Heart right ventricle (tissue), 16 donors: Measurements from ENCODE around the gene CARS2. TPM values are rescaled to one million over a fixed set of nuclear protein-coding genes. Genes with fewer than 3 reads are reported as not detected.

Source experiments
- ATAC-seq, 8 donors: fragments of 200-7000 bp; cut with Tn5 transposase; one replicate each; pipeline ENCODE4 v1.9.1; 2020; ENCODE audit warnings: mild to moderate bottlenecking in 8 of 8, moderate library complexity in 8 of 8, moderate number of reproducible peaks in 1 of 8
- DNase-seq, 2 donors: peaks; one replicate each; pipeline ENCODE4 v3.0.0-alpha.2; 2020
- H3K27ac ChIP-seq, 10 donors: fragments of 200-600 bp; sonication (generic) in 2 of 10; one replicate each; pipeline versions ENCODE4 v1.5.0 to v1.8.0; 2020 to 2022; ENCODE audit warnings: mild to moderate bottlenecking in 3 of 10
- H3K27me3 ChIP-seq, 7 donors: fragments of 200-600 bp; one replicate each; pipeline ENCODE4 v1.8.0; 2021 to 2022; ENCODE audit warnings: mild to moderate bottlenecking in 2 of 7
- H3K36me3 ChIP-seq, 9 donors: fragments of 200-600 bp; sonication (generic) in 1 of 9; one replicate each; pipeline versions ENCODE4 v1.5.0 to v1.8.0; 2020 to 2022; ENCODE audit warnings: mild to moderate bottlenecking in 2 of 9
- H3K4me1 ChIP-seq, 9 donors: fragments of 200-600 bp; sonication (generic) in 1 of 9; one replicate each; pipeline versions ENCODE4 v1.5.0 to v1.8.0; 2020 to 2022; ENCODE audit warnings: mild to moderate bottlenecking in 4 of 9
- H3K4me3 ChIP-seq, 10 donors: fragments of 200-600 bp; sonication (generic) in 2 of 10; one replicate each; pipeline versions ENCODE4 v1.5.0 to v1.8.0; 2020 to 2022; ENCODE audit warnings: mild to moderate bottlenecking in 7 of 10, moderate library complexity in 2 of 10
- H3K9me3 ChIP-seq, 11 donors: fragments of 200-600 bp in 10 of 11; sonication (generic) in 2 of 11; one replicate each; pipeline versions ENCODE4 v1.5.0 to v1.8.0; 2013 to 2022; ENCODE audit warnings: mild to moderate bottlenecking in 2 of 11, control low read depth in 1 of 11, moderate library complexity in 1 of 11
- WGBS, 2 donors: extraction: QIAGEN DNeasy Blood & Tissue Kit; methylation state at CpG; one replicate each; pipeline ENCODE4 v1.1.7; 2013; ENCODE audit warnings: inconsistent platforms in 1 of 2; 5-methylcytosine and 5-hydroxymethylcytosine counted together
- intact Hi-C, 10 donors: fragments of 100-400 bp; cut with DNase I; formaldehyde crosslinking; loops; one replicate each; pipeline versions ENCODE4 v1.11.1 to v1.14.2; 2022
- polyA plus RNA-seq, 2 donors: library from polyadenylated mRNA; stranded (reverse); fragments of 200-250 nt; gene quantifications; one replicate each; pipeline ENCODE4 v1.2.3, GENCODE V29; 2013
- total RNA-seq, 10 donors: library from RNA; stranded (reverse); fragmentation: NEBNext Ultra II Directional in 3 of 10; extraction: Animal tissue kit (Norgen Biotek cat#: 25700) in 3 of 10; gene quantifications; one replicate each; pipeline versions ENCODE4 v1.2.1 to v1.2.4, GENCODE V29; 2021 to 2023
- TF ChIP-seq, protein P1 (sequence below), 9 donors: fragments of 200-600 bp; sonication (generic) in 2 of 9; IDR thresholded peaks; one replicate each; pipeline versions ENCODE4 v1.5.0 to v1.8.0; 2021 to 2022; ENCODE audit warnings: antibody characterized with exemption in 9 of 9, mild to moderate bottlenecking in 5 of 9, moderate library complexity in 1 of 9
- donor health status: Arrhythmogenic right ventricular cardiomyopathy.
- donor health status: ischemic (EF 13 %, LVEDD 7.1; RV severe dilation, severe dysfunction).
- donor health status: healthy with polysubstance abuse.
- donor health status: DM: no; HTN: yes; CAD: no.
- donor health status: DM: no; HTN: no; CAD: no.
- donor health status: ischemic (EF 25% LVEDD 6.9; RV normal size, moderate dysfunction).
- donor health status: ischemic (EF 25% LVEDD 5.7; RV mildly dilated, moderate dysfunction).
- donor health status: healthy.
- donor health status: DM: yes; HTN: yes; CAD: no.
- donor health status: Ischemic cardiomyopathy.
- donor health status: ischemic (EF 35%, LVEDD 5.7; RV mildly dilated, moderate dysfunction).
- donor health status: nonischemic (EF 11% LVEDD 7.7; RV severe dilation, severe dysfunction).
- donor health status: DM: yes; HTN: yes; CAD: no.
- donor health status: PGD.
- donor health status: ischemic (EF 29% LVEDD 5.4; RV normal size, mild dysfunction).
- donor health status: nonischemic (EF 23%, LVEDD 6.1; RV moderate dilation, normal function).

Gene CARS2
- total and polyA plus RNA-seq, 12 donors: 35.2 to 103 (median 44.0) TPM

DNA sequence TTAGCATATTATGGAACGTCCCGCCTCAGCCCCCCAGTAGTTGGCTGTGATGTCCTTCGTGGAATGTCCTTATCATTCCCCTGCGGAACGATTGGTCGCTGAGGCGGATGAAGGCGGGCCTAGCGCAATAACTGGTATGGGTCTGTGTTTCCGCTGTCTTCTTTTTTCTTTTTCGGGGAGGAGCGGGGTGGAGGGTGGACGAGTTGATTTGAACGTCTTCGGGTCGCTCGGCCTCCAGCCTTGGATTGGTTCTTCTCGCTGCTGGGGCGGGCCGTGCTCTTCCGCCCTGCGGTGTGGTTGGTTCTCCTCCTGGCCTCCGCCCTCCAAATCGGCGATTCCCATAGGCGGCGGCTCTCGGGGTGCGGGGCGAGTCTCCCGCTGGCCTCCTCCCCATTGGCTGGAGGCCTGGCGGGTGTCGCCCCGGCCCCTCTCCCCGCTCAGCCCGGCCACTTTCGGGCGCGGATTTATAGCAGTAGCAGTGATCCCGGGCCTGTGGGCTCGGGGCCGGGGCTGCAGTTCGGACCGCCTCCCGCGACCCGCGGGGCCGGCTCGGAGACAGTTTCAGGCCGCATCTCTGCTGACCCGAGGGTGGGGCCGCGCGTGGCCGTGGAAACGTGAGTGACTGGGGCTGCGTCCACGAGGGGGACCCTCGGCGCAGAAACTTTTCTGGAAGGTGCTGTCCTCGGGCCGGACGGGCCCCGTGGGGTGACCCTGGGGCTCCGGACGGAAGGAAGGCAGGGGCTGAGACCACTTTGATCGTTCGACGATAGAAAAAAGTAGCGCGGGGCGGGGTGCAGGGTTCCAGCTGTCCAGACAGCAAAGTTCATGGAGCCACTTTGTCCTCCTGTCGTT is 9.7 kb upstream of the CARS2 start:
- H3K27ac ChIP-seq: peak overlapping the region; percentile 17 to 100 (median 100)
- peaks cover 0 to 17% (median 6%) of the 10 kb centered on the region in 9 donors for H3K36me3 ChIP-seq
- TF ChIP-seq, protein P1, sequence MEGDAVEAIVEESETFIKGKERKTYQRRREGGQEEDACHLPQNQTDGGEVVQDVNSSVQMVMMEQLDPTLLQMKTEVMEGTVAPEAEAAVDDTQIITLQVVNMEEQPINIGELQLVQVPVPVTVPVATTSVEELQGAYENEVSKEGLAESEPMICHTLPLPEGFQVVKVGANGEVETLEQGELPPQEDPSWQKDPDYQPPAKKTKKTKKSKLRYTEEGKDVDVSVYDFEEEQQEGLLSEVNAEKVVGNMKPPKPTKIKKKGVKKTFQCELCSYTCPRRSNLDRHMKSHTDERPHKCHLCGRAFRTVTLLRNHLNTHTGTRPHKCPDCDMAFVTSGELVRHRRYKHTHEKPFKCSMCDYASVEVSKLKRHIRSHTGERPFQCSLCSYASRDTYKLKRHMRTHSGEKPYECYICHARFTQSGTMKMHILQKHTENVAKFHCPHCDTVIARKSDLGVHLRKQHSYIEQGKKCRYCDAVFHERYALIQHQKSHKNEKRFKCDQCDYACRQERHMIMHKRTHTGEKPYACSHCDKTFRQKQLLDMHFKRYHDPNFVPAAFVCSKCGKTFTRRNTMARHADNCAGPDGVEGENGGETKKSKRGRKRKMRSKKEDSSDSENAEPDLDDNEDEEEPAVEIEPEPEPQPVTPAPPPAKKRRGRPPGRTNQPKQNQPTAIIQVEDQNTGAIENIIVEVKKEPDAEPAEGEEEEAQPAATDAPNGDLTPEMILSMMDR (IDR thresholded peaks at IDR 0.05): peak in 6 of 9 donors; percentile 9 to 55 (median 34)
- 0% methylated on average over 74 of the region's 74 CpGs for WGBS, 2 donors
- H3K4me3 ChIP-seq: peak overlapping the region; percentile 79 to 98 (median 92)
- ATAC-seq (peak; percentile 68 to 84 (median 81)), DNase-seq (peak; percentile 97 to 99)
- intact Hi-C loops: loop anchor here in 7 of 10 donors (2.0 to 10.0 kb wide), 6 partner anchors 99 to 199 kb away; partner anchors contain the start of genes ANKRD10 (in 5 of the 7) and NAXD (in 1 of the 7)
- peaks cover 4 to 33% (median 28%) of the 10 kb centered on the region in 9 donors for H3K4me1 ChIP-seq
- H3K27me3 ChIP-seq: no peaks in the 10 kb centered on the region
- no peaks in the 10 kb centered on the region for H3K9me3 ChIP-seq

DNA sequence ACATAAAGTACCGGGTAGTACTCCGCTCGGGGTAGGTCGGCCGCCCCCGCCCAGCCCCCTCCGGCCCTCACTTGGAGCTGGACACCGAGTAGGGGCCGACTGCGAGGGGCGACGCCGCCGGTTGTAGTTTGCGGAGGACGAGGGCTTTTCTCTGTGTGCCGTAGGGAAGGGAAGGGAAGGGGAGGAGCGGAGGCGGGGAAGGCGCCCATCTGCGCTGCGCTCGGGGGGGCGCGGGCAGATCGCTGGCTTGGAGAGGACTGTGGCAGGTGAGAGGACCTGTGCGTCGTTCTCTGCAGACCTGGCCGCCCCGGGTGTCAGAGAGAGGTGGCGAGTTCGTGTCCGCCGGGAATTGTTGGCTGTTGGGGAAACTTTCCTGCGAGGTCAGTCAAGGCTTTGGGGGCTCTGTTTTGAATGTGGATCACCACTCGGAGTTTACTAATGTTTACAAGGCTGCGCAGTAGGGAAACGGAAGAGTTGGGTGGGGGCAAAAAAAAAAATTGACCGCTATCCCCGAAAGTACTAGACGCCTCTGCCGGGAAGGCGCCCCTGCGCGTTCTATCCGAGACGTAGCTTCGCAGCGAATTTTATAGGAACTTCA is 9.0 kb upstream of the CARS2 start:
- Histone ChIP-seq H3K27me3 (no peaks in the 10 kb centered on the region), H3K9me3 (no peaks in the 10 kb centered on the region), H3K27ac (peak overlapping the region; percentile 96 to 100 (median 100)), H3K36me3 (peaks cover 0 to 10% (median 1%) of the 10 kb centered on the region in 9 donors), H3K4me3 (peak overlapping the region; percentile 79 to 98 (median 93)), H3K4me1 (peaks cover 4 to 33% (median 28%) of the 10 kb centered on the region in 9 donors)
- ATAC-seq: peak in 6 of 8 donors; percentile 6 to 43 (median 17)
- peak; percentile 70 to 74 for DNase-seq
- 0% methylated on average over 49 of the region's 49 CpGs for WGBS, 2 donors
- TF ChIP-seq, protein P1 (IDR thresholded peaks at IDR 0.05): no peak
- intact Hi-C loops: loop anchor here in 7 of 10 donors (2.0 to 10.0 kb wide), 9 partner anchors 98 to 408 kb away; partner anchors contain the start of genes ANKRD10 (in 5 of the 7), NAXD (in 3 of the 7), COL4A1 (in 1 of the 7) and COL4A2 (in 1 of the 7)

DNA sequence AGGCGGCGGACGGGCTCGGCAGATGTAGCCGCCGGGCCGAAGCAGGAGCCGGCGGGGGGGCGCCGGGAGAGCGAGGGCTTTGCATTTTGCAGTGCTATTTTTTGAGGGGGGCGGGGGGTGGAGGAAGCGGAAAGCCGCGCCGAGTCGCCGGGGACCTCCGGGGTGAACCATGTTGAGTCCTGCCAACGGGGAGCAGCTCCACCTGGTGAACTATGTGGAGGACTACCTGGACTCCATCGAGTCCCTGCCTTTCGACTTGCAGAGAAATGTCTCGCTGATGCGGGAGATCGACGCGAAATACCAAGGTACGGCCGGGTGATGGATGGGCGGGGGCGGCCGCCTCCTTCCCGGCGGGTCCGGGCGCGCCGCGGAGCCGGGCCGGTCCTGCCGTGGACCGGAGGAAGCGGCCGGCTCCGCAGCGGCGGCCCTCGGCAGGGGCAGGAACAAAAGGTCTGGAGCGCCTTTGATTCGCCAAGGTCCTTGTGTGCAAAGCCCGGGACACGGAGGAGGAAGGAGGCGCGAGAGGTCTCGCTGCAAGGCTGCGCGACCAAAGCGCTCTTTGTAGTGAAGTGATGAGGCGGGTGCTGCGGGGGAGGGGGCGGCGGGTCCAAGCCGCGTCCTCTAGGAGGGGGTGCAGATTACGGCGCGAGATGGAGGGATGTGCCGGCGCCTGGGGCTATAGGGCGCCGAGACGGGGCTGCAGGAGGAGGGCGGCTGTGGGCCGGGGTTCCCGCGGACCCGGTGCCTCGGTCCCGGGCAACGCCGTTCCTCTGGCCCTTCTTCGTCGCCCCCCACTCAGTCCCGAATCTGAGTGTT is 8.3 kb upstream of the CARS2 start:
- TF ChIP-seq, protein P1 (IDR thresholded peaks at IDR 0.05): peak in 4 of 9 donors; percentile 6 to 28 (median 22)
- intact Hi-C loops: loop anchor here in 7 of 10 donors (2.0 to 10.0 kb wide), 8 partner anchors 97 to 407 kb away; partner anchors contain the start of genes ANKRD10 (in 6 of the 7), NAXD (in 3 of the 7), COL4A1 (in 1 of the 7) and COL4A2 (in 1 of the 7)

More for the DNA sequence above, 8.3 kb upstream of the CARS2 start:
- H3K36me3 ChIP-seq: peaks cover 0 to 3% (median 0%) of the 10 kb centered on the region in 9 donors
- H3K4me1 ChIP-seq: peaks cover 4 to 33% (median 28%) of the 10 kb centered on the region in 9 donors
- WGBS, 2 donors: 0% methylated on average over 72 to 86 of the region's 86 CpGs
- peak overlapping the region; percentile 79 to 98 (median 93) for H3K4me3 ChIP-seq
- DNase-seq (peak; percentile 53 to 61), ATAC-seq (no peak)
- H3K9me3 ChIP-seq: no peaks in the 10 kb centered on the region
- no peaks in the 10 kb centered on the region for H3K27me3 ChIP-seq
- peak overlapping the region; percentile 96 to 100 (median 100) for H3K27ac ChIP-seq
